H1 (cell line): Measurements from ENCODE around the gene ARMH3. TPM values are rescaled to one million over a fixed set of nuclear protein-coding genes. Genes with fewer than 3 reads are reported as not detected.

Experiments used
- ATF2 ChIP-seq: IDR thresholded peaks from 2 replicates; pipeline ENCODE4 v1.6.1; 2012; ENCODE audit warnings: low read length, inconsistent platforms
- MAX ChIP-seq: IDR thresholded peaks from 2 replicates; pipeline ENCODE4 v1.6.1; 2012; ENCODE audit warnings: inconsistent platforms
- RBBP5 ChIP-seq: IDR thresholded peaks from 2 replicates; pipeline ENCODE4 v1.7.1; 2012; ENCODE audit warnings: low read depth, mild to moderate bottlenecking, inconsistent platforms, low read length, moderate library complexity, borderline replicate concordance
- SIRT6 ChIP-seq: IDR thresholded peaks from one replicate; pipeline ENCODE4 v1.7.1; 2012; ENCODE audit warnings: low read length, inconsistent platforms
- polyA plus RNA-seq, 7 experiments: library from polyadenylated mRNA; depleted of rRNA in 3 of 7; stranded (reverse) in 5 of 7; unstranded in 2 of 7; fragments of >200 nt in 5 of 7; fragments of 200-250 nt in 2 of 7; gene quantifications; 1 replicate in 5 of 7; 2 replicates in 1 of 7; 4 replicates in 1 of 7; pipeline versions ENCODE4 v1.2.1 to v1.2.3, GENCODE V29; 2011 to 2013; ENCODE audit warnings: missing spikeins in 2 of 7, mixed read lengths in 2 of 7
- total RNA-seq: library from RNA; stranded (reverse); fragmentation: NEBNext Ultra II Directional; extraction: Animal tissue kit (Norgen Biotek cat#: 25700); gene quantifications from 2 replicates; pipeline ENCODE4 v1.2.1, GENCODE V29; 2021

The ARMH3 gene
- total and polyA plus RNA-seq, 2 of the 8 experiments (the other 6 are each of a cell fraction or from before 2014, with no cell fraction given): 11.6 to 18.3 TPM

- TF ChIP-seq ATF2 (no peak), SIRT6 (no peak), RBBP5 (no peak), MAX (no peak)
Observed at GRCh38 chr10:102040305-102041050, 15.5 kb downstream of the ARMH3 start (continued).
